ENCODE measurements around the gene ZNF805. TPM values are rescaled to one million over a fixed set of nuclear protein-coding genes. Genes with fewer than 3 reads are reported as not detected.

Gene ZNF805
- total RNA-seq, 1 donor from 2014 or later, result 18.2 TPM

- no peak overlapping the region for H3K4me3 ChIP-seq
- no peaks in the 10 kb centered on the region for H3K27me3 ChIP-seq
- no peaks in the 10 kb centered on the region for H3K4me1 ChIP-seq
- TF ChIP-seq POLR2AphosphoS5 (IDR thresholded peaks at IDR 0.05; ENCODE audit: insufficient read depth in 1 of 2, low read depth in 1 of 2) (no peak), POLR2A (IDR thresholded peaks at IDR 0.05) (no peak), CTCF (IDR thresholded peaks at IDR 0.05) (no peak)
- no peaks in the 10 kb centered on the region for H3K9me3 ChIP-seq
- H3K27ac ChIP-seq, result no peak overlapping the region
- DNase-seq (ENCODE audit: extremely low spot score in 2 of 2), result no peak
- intact Hi-C loops (cut with DNase I), result no loop called here
- peaks cover 0 to 8% of the 10 kb centered on the region in 2 donors for H3K36me3 ChIP-seq
These were observed 21.6 kb downstream of the ZNF805 start for GRCh38 chr19:57262044-57262443.

- Histone ChIP-seq H3K27ac (no peak overlapping the region), H3K27me3 (no peaks in the 10 kb centered on the region), H3K4me1 (no peaks in the 10 kb centered on the region), H3K36me3 (peaks cover 0 to 2% of the 10 kb centered on the region in 2 donors), H3K9me3 (no peaks in the 10 kb centered on the region), H3K4me3 (no peak overlapping the region)
- intact Hi-C loops (cut with DNase I), result no loop called here
- DNase-seq (ENCODE audit: extremely low spot score in 2 of 2), result no peak
- TF ChIP-seq CTCF (IDR thresholded peaks at IDR 0.05) (no peak), POLR2AphosphoS5 (IDR thresholded peaks at IDR 0.05; ENCODE audit: insufficient read depth in 1 of 2, low read depth in 1 of 2) (no peak), POLR2A (IDR thresholded peaks at IDR 0.05) (no peak)
These were observed 22.9 kb downstream of the ZNF805 start for GRCh38 chr19:57263244-57263741.

GRCh38 chr19:57267291-57267690 lies 26.9 kb downstream of the ZNF805 start:
- H3K27ac ChIP-seq, result no peak overlapping the region
- intact Hi-C loops (cut with DNase I), result no loop called here
- no peaks in the 10 kb centered on the region for H3K36me3 ChIP-seq
- H3K4me3 ChIP-seq, result no peak overlapping the region
- no peaks in the 10 kb centered on the region for H3K4me1 ChIP-seq
- TF ChIP-seq CTCF (IDR thresholded peaks at IDR 0.05) (no peak), POLR2AphosphoS5 (IDR thresholded peaks at IDR 0.05; ENCODE audit: insufficient read depth in 1 of 2, low read depth in 1 of 2) (no peak), POLR2A (IDR thresholded peaks at IDR 0.05) (no peak)
- no peaks in the 10 kb centered on the region for H3K27me3 ChIP-seq
- DNase-seq (ENCODE audit: extremely low spot score in 2 of 2), result no peak
- no peaks in the 10 kb centered on the region for H3K9me3 ChIP-seq

- no peak for DNase-seq (ENCODE audit: extremely low spot score in 2 of 2)
- TF ChIP-seq POLR2A (IDR thresholded peaks at IDR 0.05), result no peak
- no peak for TF ChIP-seq POLR2AphosphoS5 (IDR thresholded peaks at IDR 0.05; ENCODE audit: insufficient read depth in 1 of 2, low read depth in 1 of 2)
- no peak for TF ChIP-seq CTCF (IDR thresholded peaks at IDR 0.05)
These were observed 29.3 kb downstream of the ZNF805 start for GRCh38 chr19:57269515-57270250.

GRCh38 chr19:57271280-57271679 lies 30.8 kb downstream of the ZNF805 start:
- no peak for DNase-seq (ENCODE audit: extremely low spot score in 2 of 2)
- H3K27ac ChIP-seq, result no peak overlapping the region
- H3K9me3 ChIP-seq, result no peaks in the 10 kb centered on the region
- intact Hi-C loops (cut with DNase I), result no loop called here
- TF ChIP-seq CTCF (IDR thresholded peaks at IDR 0.05) (no peak), POLR2A (IDR thresholded peaks at IDR 0.05) (no peak), POLR2AphosphoS5 (IDR thresholded peaks at IDR 0.05; ENCODE audit: insufficient read depth in 1 of 2, low read depth in 1 of 2) (no peak)
- H3K36me3 ChIP-seq, result no peaks in the 10 kb centered on the region
- H3K4me3 ChIP-seq, result no peak overlapping the region
- no peaks in the 10 kb centered on the region for H3K27me3 ChIP-seq
- H3K4me1 ChIP-seq, result no peaks in the 10 kb centered on the region

More at GRCh38 chr19:57269515-57270250, 29.3 kb downstream of the ZNF805 start:
- H3K4me1 ChIP-seq, result no peaks in the 10 kb centered on the region
- H3K36me3 ChIP-seq, result no peaks in the 10 kb centered on the region
- intact Hi-C loops (cut with DNase I), result no loop called here
- H3K27ac ChIP-seq, result no peak overlapping the region
- H3K9me3 ChIP-seq, result no peaks in the 10 kb centered on the region
- H3K4me3 ChIP-seq, result no peak overlapping the region
- H3K27me3 ChIP-seq, result no peaks in the 10 kb centered on the region

Data from vagina (tissue), 2 donors.